Neural cell (in vitro differentiated cells): ENCODE measurements around the gene HEG1. TPM values are rescaled to one million over a fixed set of nuclear protein-coding genes. Genes with fewer than 3 reads are reported as not detected.

Experiments used
- H2AFZ ChIP-seq: fragments of 200-600, 300-800 bp; sonication (generic), shearing (Covaris generic); 2 replicates; pipeline ENCODE4 v1.6.0; 2014; ENCODE audit warnings: low read depth, mild to moderate bottlenecking, antibody characterized with exemption, low read length, moderate library complexity
- H3F3A ChIP-seq: fragments of 200-600 bp; shearing (Covaris generic); 2 replicates; pipeline ENCODE4 v1.6.1; 2016; ENCODE audit warnings: mild to moderate bottlenecking, moderate library complexity, mixed read lengths, antibody characterized with exemption, low read length; ENCODE audit not compliant: insufficient read depth, poor library complexity, severe bottlenecking
- H3K27ac ChIP-seq: fragments of 200-600, 300-800 bp; sonication (generic), shearing (Covaris generic); 2 replicates; pipeline ENCODE4 v1.5.1; 2014; ENCODE audit warnings: mild to moderate bottlenecking, low read length, moderate library complexity
- H3K27me3 ChIP-seq: fragments of 300-800, 200-600 bp; sonication (generic), shearing (Covaris generic); 2 replicates; pipeline ENCODE4 v1.6.0; 2014; ENCODE audit warnings: mild to moderate bottlenecking, low read depth, low read length, moderate library complexity; ENCODE audit not compliant: insufficient read depth
- H3K36me3 ChIP-seq: fragments of 300-800, 200-600 bp; sonication (generic), shearing (Covaris generic); 2 replicates; pipeline ENCODE4 v1.5.1; 2014; ENCODE audit warnings: mild to moderate bottlenecking, antibody characterized with exemption, low read length, moderate library complexity; ENCODE audit not compliant: insufficient read depth
- H3K4me2 ChIP-seq: fragments of 300-800, 200-600 bp; sonication (generic), shearing (Covaris generic); 2 replicates; pipeline ENCODE4 v1.6.0; 2014; ENCODE audit warnings: mild to moderate bottlenecking, low read length
- H3K4me3 ChIP-seq: fragments of 300-800, 200-600 bp; sonication (generic), shearing (Covaris generic); 2 replicates; pipeline ENCODE4 v1.5.1; 2014; ENCODE audit warnings: mild to moderate bottlenecking, low read length, moderate library complexity
- H3K79me2 ChIP-seq: fragments of 200-600 bp; shearing (Covaris generic); replicated peaks from 2 replicates; pipeline ENCODE4 v1.6.0; 2014; ENCODE audit warnings: mild to moderate bottlenecking, low read length, moderate library complexity; ENCODE audit not compliant: insufficient read depth
- H3K9ac ChIP-seq: fragments of 300-800, 200-600 bp; sonication (generic), shearing (Covaris generic); 2 replicates; pipeline ENCODE4 v1.6.1; 2016; ENCODE audit warnings: mild to moderate bottlenecking, low read length, mixed read lengths
- H3K9me2 ChIP-seq: fragments of 200-600 bp; shearing (Covaris generic); 2 replicates; pipeline ENCODE4 v1.6.1; 2016; ENCODE audit warnings: mild to moderate bottlenecking, low read length, mixed read lengths; ENCODE audit not compliant: insufficient read depth
- H3K9me3 ChIP-seq: fragments of 200-600, 300-800 bp; sonication (generic), shearing (Covaris generic); 2 replicates; pipeline ENCODE4 v1.6.1; 2016; ENCODE audit warnings: mild to moderate bottlenecking, mixed run types, low read length, moderate library complexity, mixed read lengths
- H4K20me1 ChIP-seq: fragments of 200-600 bp; shearing (Covaris generic); 2 replicates; pipeline ENCODE4 v1.6.1; 2016; ENCODE audit warnings: mild to moderate bottlenecking, mixed run types; ENCODE audit not compliant: insufficient read depth
- EP300 ChIP-seq: fragments of 450-650 bp; conservative IDR thresholded peaks from 2 replicates; pipeline ENCODE4 v1.6.1; 2014; ENCODE audit warnings: antibody characterized with exemption, mild to moderate bottlenecking, moderate library complexity; ENCODE audit not compliant: poor library complexity, severe bottlenecking
- EZH2 ChIP-seq: fragments of 200-600, 300-800 bp; shearing (Covaris generic), sonication (generic); IDR thresholded peaks from 2 replicates; pipeline ENCODE4 v1.6.1; 2014; ENCODE audit warnings: antibody characterized with exemption, low read length, borderline replicate concordance, mild to moderate bottlenecking; ENCODE audit not compliant: insufficient read depth, poor library complexity, severe bottlenecking
- MXI1 ChIP-seq: fragments of 450-650 bp; conservative IDR thresholded peaks from 2 replicates; pipeline ENCODE4 v1.6.1; 2014; ENCODE audit warnings: antibody characterized with exemption, mild to moderate bottlenecking; ENCODE audit not compliant: poor library complexity, severe bottlenecking
- POLR2AphosphoS5 ChIP-seq: IDR thresholded peaks from 2 replicates; pipeline ENCODE4 v1.6.1; 2012
- RAD21 ChIP-seq: fragments of 450-650 bp; conservative IDR thresholded peaks from 2 replicates; pipeline ENCODE4 v1.6.1; 2014; ENCODE audit warnings: antibody characterized with exemption, mild to moderate bottlenecking, moderate library complexity
- SMC3 ChIP-seq: fragments of 450-650 bp; conservative IDR thresholded peaks from 2 replicates; pipeline ENCODE4 v1.6.1; 2014; ENCODE audit warnings: antibody characterized with exemption, mild to moderate bottlenecking, moderate library complexity; ENCODE audit not compliant: poor library complexity
- TAF1 ChIP-seq: IDR thresholded peaks from 2 replicates; pipeline ENCODE4 v1.6.1; 2012; ENCODE audit warnings: low read depth
- polyA plus RNA-seq: library from polyadenylated mRNA; depleted of rRNA; stranded (reverse); fragments of >200 nt; gene quantifications from 2 replicates; pipeline ENCODE4 v1.2.3, GENCODE V29; 2014
- TF ChIP-seq, protein P1 (sequence below): fragments of 450-650 bp; IDR thresholded peaks from 2 replicates; pipeline ENCODE4 v1.5.1; 2014; ENCODE audit warnings: antibody characterized with exemption, mild to moderate bottlenecking, moderate library complexity; ENCODE audit not compliant: poor library complexity, severe bottlenecking
- TF ChIP-seq, protein P2 (sequence below): IDR thresholded peaks from 2 replicates; pipeline ENCODE4 v1.6.1; 2012; ENCODE audit warnings: borderline replicate concordance

The HEG1 gene
- polyA plus RNA-seq, 1 donor from 2014 or later = 0.48 TPM

GRCh38 chr3:124964387-124964786, 91.4 kb downstream of the HEG1 start:
- H3K9me3 ChIP-seq = no peaks in the 10 kb centered on the region
- no peak overlapping the region for H3K4me3 ChIP-seq
- H3K36me3 ChIP-seq = no peaks in the 10 kb centered on the region
- no peaks in the 10 kb centered on the region for H3F3A ChIP-seq
- no peaks in the 10 kb centered on the region for H3K79me2 ChIP-seq
- no peak overlapping the region for H3K27ac ChIP-seq
- TF ChIP-seq EP300 (no peak), TAF1 (no peak), MXI1 (no peak), RAD21 (no peak), POLR2AphosphoS5 (no peak), SMC3 (no peak), EZH2 (no peak)
- TF ChIP-seq, protein P1, sequence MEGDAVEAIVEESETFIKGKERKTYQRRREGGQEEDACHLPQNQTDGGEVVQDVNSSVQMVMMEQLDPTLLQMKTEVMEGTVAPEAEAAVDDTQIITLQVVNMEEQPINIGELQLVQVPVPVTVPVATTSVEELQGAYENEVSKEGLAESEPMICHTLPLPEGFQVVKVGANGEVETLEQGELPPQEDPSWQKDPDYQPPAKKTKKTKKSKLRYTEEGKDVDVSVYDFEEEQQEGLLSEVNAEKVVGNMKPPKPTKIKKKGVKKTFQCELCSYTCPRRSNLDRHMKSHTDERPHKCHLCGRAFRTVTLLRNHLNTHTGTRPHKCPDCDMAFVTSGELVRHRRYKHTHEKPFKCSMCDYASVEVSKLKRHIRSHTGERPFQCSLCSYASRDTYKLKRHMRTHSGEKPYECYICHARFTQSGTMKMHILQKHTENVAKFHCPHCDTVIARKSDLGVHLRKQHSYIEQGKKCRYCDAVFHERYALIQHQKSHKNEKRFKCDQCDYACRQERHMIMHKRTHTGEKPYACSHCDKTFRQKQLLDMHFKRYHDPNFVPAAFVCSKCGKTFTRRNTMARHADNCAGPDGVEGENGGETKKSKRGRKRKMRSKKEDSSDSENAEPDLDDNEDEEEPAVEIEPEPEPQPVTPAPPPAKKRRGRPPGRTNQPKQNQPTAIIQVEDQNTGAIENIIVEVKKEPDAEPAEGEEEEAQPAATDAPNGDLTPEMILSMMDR = no peak
- TF ChIP-seq, protein P2, sequence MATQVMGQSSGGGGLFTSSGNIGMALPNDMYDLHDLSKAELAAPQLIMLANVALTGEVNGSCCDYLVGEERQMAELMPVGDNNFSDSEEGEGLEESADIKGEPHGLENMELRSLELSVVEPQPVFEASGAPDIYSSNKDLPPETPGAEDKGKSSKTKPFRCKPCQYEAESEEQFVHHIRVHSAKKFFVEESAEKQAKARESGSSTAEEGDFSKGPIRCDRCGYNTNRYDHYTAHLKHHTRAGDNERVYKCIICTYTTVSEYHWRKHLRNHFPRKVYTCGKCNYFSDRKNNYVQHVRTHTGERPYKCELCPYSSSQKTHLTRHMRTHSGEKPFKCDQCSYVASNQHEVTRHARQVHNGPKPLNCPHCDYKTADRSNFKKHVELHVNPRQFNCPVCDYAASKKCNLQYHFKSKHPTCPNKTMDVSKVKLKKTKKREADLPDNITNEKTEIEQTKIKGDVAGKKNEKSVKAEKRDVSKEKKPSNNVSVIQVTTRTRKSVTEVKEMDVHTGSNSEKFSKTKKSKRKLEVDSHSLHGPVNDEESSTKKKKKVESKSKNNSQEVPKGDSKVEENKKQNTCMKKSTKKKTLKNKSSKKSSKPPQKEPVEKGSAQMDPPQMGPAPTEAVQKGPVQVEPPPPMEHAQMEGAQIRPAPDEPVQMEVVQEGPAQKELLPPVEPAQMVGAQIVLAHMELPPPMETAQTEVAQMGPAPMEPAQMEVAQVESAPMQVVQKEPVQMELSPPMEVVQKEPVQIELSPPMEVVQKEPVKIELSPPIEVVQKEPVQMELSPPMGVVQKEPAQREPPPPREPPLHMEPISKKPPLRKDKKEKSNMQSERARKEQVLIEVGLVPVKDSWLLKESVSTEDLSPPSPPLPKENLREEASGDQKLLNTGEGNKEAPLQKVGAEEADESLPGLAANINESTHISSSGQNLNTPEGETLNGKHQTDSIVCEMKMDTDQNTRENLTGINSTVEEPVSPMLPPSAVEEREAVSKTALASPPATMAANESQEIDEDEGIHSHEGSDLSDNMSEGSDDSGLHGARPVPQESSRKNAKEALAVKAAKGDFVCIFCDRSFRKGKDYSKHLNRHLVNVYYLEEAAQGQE = no peak
- no peaks in the 10 kb centered on the region for H4K20me1 ChIP-seq
- no peaks in the 10 kb centered on the region for H3K27me3 ChIP-seq
- no peaks in the 10 kb centered on the region for H3K9me2 ChIP-seq
- no peak overlapping the region for H2AFZ ChIP-seq
- H3K4me2 ChIP-seq = no peak overlapping the region
- H3K9ac ChIP-seq = no peak overlapping the region

- Histone ChIP-seq H3K9ac (no peak overlapping the region), H3K9me3 (no peaks in the 10 kb centered on the region), H3K27ac (no peak overlapping the region), H3F3A (no peaks in the 10 kb centered on the region), H3K79me2 (no peaks in the 10 kb centered on the region), H3K27me3 (no peaks in the 10 kb centered on the region), H2AFZ (no peak overlapping the region), H3K36me3 (no peaks in the 10 kb centered on the region), H3K4me3 (no peak overlapping the region), H4K20me1 (no peaks in the 10 kb centered on the region), H3K4me2 (no peak overlapping the region), H3K9me2 (no peaks in the 10 kb centered on the region)
- TF ChIP-seq TAF1 (no peak), SMC3 (no peak), EZH2 (no peak), MXI1 (no peak), EP300 (no peak), RAD21 (no peak), POLR2AphosphoS5 (no peak)
- TF ChIP-seq, protein P1 = no peak
- TF ChIP-seq, protein P2 = no peak
These were observed 92.0 kb downstream of the HEG1 start for GRCh38 chr3:124963755-124964154.
